HCT116 (cell line): ENCODE data around the gene SLC30A7. TPM values are rescaled to one million over a fixed set of nuclear protein-coding genes. Genes with fewer than 3 reads are reported as not detected.

Experiments used
- ATAC-seq: fragments of 200-7000 bp; cut with Tn5 transposase; 2 replicates; pipeline ENCODE4 v1.9.1; 2020; ENCODE audit warnings: mild to moderate bottlenecking, moderate library complexity
- BruUV-seq: library from RNA; stranded (reverse); fragments of 400-500 nt; replicated peaks from 2 replicates; lab custom pipeline; 2021; lab: Mats Ljungman, UMichigan
- CTCF ChIA-PET: fragments of 300-600 bp; sonication (Branson Sonifier 250); formaldehyde crosslinking; loops from one replicate; lab custom pipeline; 2021; ENCODE audit warnings: antibody characterized with exemption; lab: Charles Lee
- POLR2A ChIA-PET: fragments of 300-600, 350-600 bp; sonication (Branson Sonifier 250); formaldehyde crosslinking; loops from one replicate; lab custom pipeline; 2021; ENCODE audit warnings: antibody characterized with exemption; lab: Charles Lee
- RAD21 ChIA-PET, 2 experiments: fragments of 300-600 bp; sonication (Branson Sonifier 250); formaldehyde crosslinking; loops; one replicate each; lab custom pipeline; 2023; ENCODE audit warnings: low total read pairs in 2 of 2; ENCODE audit not compliant: uncharacterized antibody in 2 of 2, unreplicated experiment in 2 of 2, low non-redundant PET in 1 of 2; lab: Charles Lee
- DNase-seq: peaks from one replicate; pipeline ENCODE4 v3.0.0-alpha.2; 2010; ENCODE audit warnings: low read depth, low spot score
- H2AFZ ChIP-seq: fragments of 200-600 bp; shearing (Covaris generic), sonication (generic); 2 replicates; pipeline ENCODE4 v1.6.1; 2017; ENCODE audit warnings: low read depth, mixed run types, mixed read lengths, antibody characterized with exemption, low read length; ENCODE audit not compliant: poor library complexity, severe bottlenecking
- H3K27ac ChIP-seq: 2 replicates; pipeline ENCODE4 v1.5.1; 2012; ENCODE audit warnings: low read depth, low read length
- H3K27me3 ChIP-seq: fragments of 200-600 bp; sonication (generic); 2 replicates; pipeline ENCODE4 v1.6.1; 2016; ENCODE audit warnings: mixed run types, low read length, mixed read lengths; ENCODE audit not compliant: insufficient read depth
- H3K36me3 ChIP-seq, 2 experiments: fragments of 200-500 bp in 1 of 2; fragments of 200-600 bp in 1 of 2; sonication (Bioruptor generic) in 1 of 2; sonication (generic) in 1 of 2; 2 replicates each; pipeline versions ENCODE4 v1.5.1 to v1.6.1; 2014 to 2016; ENCODE audit warnings: low read length in 2 of 2, inconsistent platforms in 1 of 2, mixed read lengths in 1 of 2, mixed run types in 1 of 2; ENCODE audit not compliant: insufficient read depth in 2 of 2, control insufficient read depth in 1 of 2
- H3K4me1 ChIP-seq, 2 experiments: fragments of 200-600 bp in 1 of 2; sonication (generic) in 1 of 2; 2 replicates each; pipeline versions ENCODE4 v1.5.1 to v1.6.1; 2012 to 2017; ENCODE audit warnings: low read length in 2 of 2, inconsistent platforms in 1 of 2, mild to moderate bottlenecking in 1 of 2, mixed read lengths in 1 of 2, mixed run types in 1 of 2, moderate library complexity in 1 of 2; ENCODE audit not compliant: insufficient read depth in 2 of 2, control insufficient read depth in 1 of 2
- H3K4me2 ChIP-seq: fragments of 200-600 bp; sonication (generic); 2 replicates; pipeline ENCODE4 v1.6.1; 2017; ENCODE audit warnings: mixed run types, low read length, mixed read lengths
- H3K4me3 ChIP-seq, 2 experiments: fragments of 200-600 bp in 1 of 2; sonication (generic) in 1 of 2; replicated peaks in 1 of 2; 2 replicates each; pipeline ENCODE4 v1.5.1; 2011 to 2016; ENCODE audit warnings: low read length in 2 of 2, control low read depth in 1 of 2, low read depth in 1 of 2, mild to moderate bottlenecking in 1 of 2, mixed read lengths in 1 of 2, mixed run types in 1 of 2
- H3K79me2 ChIP-seq: fragments of 200-600 bp; sonication (generic); 2 replicates; pipeline ENCODE4 v1.6.1; 2017; ENCODE audit warnings: mild to moderate bottlenecking, mixed run types, low read length, moderate library complexity, mixed read lengths; ENCODE audit not compliant: insufficient read depth
- H3K9ac ChIP-seq: fragments of 200-600 bp; sonication (generic); 2 replicates; pipeline ENCODE4 v1.6.1; 2016; ENCODE audit warnings: low read length, mixed read lengths
- H3K9me2 ChIP-seq: fragments of 200-600 bp; sonication (generic), shearing (Covaris generic); 2 replicates; pipeline ENCODE4 v1.6.1; 2017; ENCODE audit warnings: mixed run types, mild to moderate bottlenecking, moderate library complexity; ENCODE audit not compliant: insufficient read depth
- H3K9me3 ChIP-seq, 2 experiments: fragments of 200-500 bp in 1 of 2; fragments of 200-600 bp in 1 of 2; sonication (Bioruptor generic) in 1 of 2; sonication (generic) in 1 of 2; 2 replicates each; pipeline ENCODE4 v1.6.1; 2014 to 2017; ENCODE audit warnings: low read length in 2 of 2, mixed read lengths in 2 of 2, inconsistent platforms in 1 of 2, low read depth in 1 of 2, mild to moderate bottlenecking in 1 of 2, mixed run types in 1 of 2, moderate library complexity in 1 of 2; ENCODE audit not compliant: control insufficient read depth in 1 of 2, insufficient read depth in 1 of 2
- H4K20me1 ChIP-seq: fragments of 200-600 bp; sonication (generic), shearing (Covaris generic); 2 replicates; pipeline ENCODE4 v1.6.1; 2017; ENCODE audit warnings: mixed run types, mild to moderate bottlenecking, moderate library complexity; ENCODE audit not compliant: insufficient read depth
- CBX3 ChIP-seq: IDR thresholded peaks from 2 replicates; pipeline ENCODE4 v1.6.1; 2012; ENCODE audit warnings: low read depth
- EGR1 ChIP-seq: IDR thresholded peaks from 2 replicates; pipeline ENCODE4 v1.6.1; 2012; ENCODE audit warnings: low read depth
- FOSL1 ChIP-seq: IDR thresholded peaks from 2 replicates; pipeline ENCODE4 v1.6.1; 2012; ENCODE audit warnings: low read depth
- POLR2AphosphoS5 ChIP-seq: IDR thresholded peaks from 2 replicates; pipeline ENCODE4 v1.6.1; 2011; ENCODE audit warnings: mild to moderate bottlenecking, low read depth, low read length, moderate library complexity
- SIN3A ChIP-seq: IDR thresholded peaks from 2 replicates; pipeline ENCODE4 v1.6.1; 2012; ENCODE audit warnings: low read depth
- TCF7L2 ChIP-seq: IDR thresholded peaks from 2 replicates; pipeline ENCODE4 v1.7.0; 2011; ENCODE audit warnings: borderline replicate concordance, inconsistent platforms; ENCODE audit not compliant: insufficient read depth, insufficient read length; ENCODE audit errors: extremely low read depth
- YY1 ChIP-seq: IDR thresholded peaks from 2 replicates; pipeline ENCODE4 v1.6.1; 2011; ENCODE audit warnings: low read length, low read depth, moderate library complexity, mild to moderate bottlenecking; ENCODE audit not compliant: insufficient replicate concordance; ENCODE audit errors: extremely low read depth
- ZFX ChIP-seq: fragments of 450-650 bp; IDR thresholded peaks from 2 replicates; pipeline ENCODE4 v1.6.1; 2017
- ZNF274 ChIP-seq: fragments of 200-500 bp; sonication (Bioruptor generic); IDR thresholded peaks from 2 replicates; pipeline ENCODE4 v1.6.1; 2014; ENCODE audit warnings: mild to moderate bottlenecking, low read depth, low read length, inconsistent platforms
- intact Hi-C: fragments of 100-400 bp; cut with micrococcal nuclease; formaldehyde crosslinking; loops from 2 replicates; pipeline ENCODE4 v1.10.0; 2022
- total RNA-seq: library from RNA; stranded (reverse); gene quantifications from one replicate; pipeline ENCODE4 v1.2.1, GENCODE V29; 2021; ENCODE audit not compliant: unreplicated experiment
- TF ChIP-seq, protein P1 (sequence below), 3 experiments: fragments of 200-600 bp in 1 of 3; sonication (generic) in 1 of 3; IDR thresholded peaks in 2 of 3; conservative IDR thresholded peaks in 1 of 3; 2 replicates each; pipeline ENCODE4 v1.5.1; 2012 to 2017; ENCODE audit warnings: low read depth in 2 of 3, low read length in 2 of 3, antibody characterized with exemption in 1 of 3, borderline replicate concordance in 1 of 3, control low read depth in 1 of 3, mild to moderate bottlenecking in 1 of 3, mixed read lengths in 1 of 3, mixed run types in 1 of 3, moderate library complexity in 1 of 3; ENCODE audit not compliant: insufficient read depth in 1 of 3
- TF ChIP-seq, protein P2 (sequence below): IDR thresholded peaks from 2 replicates; pipeline ENCODE4 v1.6.1; 2012; ENCODE audit warnings: low read depth

Gene SLC30A7
- total RNA-seq, 1 experiment from 2014 or later, result 23.3 TPM

DNA sequence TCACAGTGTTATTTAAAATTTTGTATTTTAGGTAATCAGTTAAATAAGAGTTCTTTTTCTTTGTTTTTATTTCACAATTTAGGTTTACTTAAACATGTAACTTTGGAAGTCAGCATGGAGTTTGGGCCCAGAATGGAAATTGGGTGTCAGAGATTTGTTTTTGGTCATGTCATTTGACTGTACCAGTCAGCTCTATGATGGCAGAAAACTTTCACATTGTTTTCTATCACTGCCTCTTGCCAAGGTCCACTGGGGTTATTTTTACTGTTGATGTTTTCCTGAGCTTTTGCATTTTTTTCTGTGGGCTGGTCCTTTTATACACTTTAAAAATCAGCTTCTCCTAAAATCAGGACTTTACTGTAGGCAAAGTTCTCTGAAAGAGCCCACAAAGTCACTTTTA lies 54.4 kb downstream of the SLC30A7 start:
- DNase-seq (no peak), ATAC-seq (no peak)
- POLR2A ChIA-PET, result no interaction called here
- Histone ChIP-seq H3K79me2 (no peaks in the 10 kb centered on the region), H3K36me3 (no peaks in the 10 kb centered on the region; a peak in 1 of 4 replicates), H3K4me3 (no peak overlapping the region), H3K9me3 (no peaks in the 10 kb centered on the region), H2AFZ (no peak overlapping the region), H3K9me2 (no peaks in the 10 kb centered on the region), H3K27me3 (no peaks in the 10 kb centered on the region), H4K20me1 (no peaks in the 10 kb centered on the region), H3K4me2 (no peak overlapping the region), H3K27ac (no peak overlapping the region), H3K4me1 (peaks cover 0 to 11% of the 10 kb centered on the region in 2 experiments; a peak in 2 of 4 replicates), H3K9ac (no peak overlapping the region)
- CTCF ChIA-PET, result no interaction called here
- TF ChIP-seq POLR2AphosphoS5, result no peak
- TF ChIP-seq ZFX, result no peak
- TF ChIP-seq ZNF274, result no peak
- TF ChIP-seq, protein P1, sequence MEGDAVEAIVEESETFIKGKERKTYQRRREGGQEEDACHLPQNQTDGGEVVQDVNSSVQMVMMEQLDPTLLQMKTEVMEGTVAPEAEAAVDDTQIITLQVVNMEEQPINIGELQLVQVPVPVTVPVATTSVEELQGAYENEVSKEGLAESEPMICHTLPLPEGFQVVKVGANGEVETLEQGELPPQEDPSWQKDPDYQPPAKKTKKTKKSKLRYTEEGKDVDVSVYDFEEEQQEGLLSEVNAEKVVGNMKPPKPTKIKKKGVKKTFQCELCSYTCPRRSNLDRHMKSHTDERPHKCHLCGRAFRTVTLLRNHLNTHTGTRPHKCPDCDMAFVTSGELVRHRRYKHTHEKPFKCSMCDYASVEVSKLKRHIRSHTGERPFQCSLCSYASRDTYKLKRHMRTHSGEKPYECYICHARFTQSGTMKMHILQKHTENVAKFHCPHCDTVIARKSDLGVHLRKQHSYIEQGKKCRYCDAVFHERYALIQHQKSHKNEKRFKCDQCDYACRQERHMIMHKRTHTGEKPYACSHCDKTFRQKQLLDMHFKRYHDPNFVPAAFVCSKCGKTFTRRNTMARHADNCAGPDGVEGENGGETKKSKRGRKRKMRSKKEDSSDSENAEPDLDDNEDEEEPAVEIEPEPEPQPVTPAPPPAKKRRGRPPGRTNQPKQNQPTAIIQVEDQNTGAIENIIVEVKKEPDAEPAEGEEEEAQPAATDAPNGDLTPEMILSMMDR (IDR thresholded peaks at IDR 0.05 in 2 of 3, conservative IDR thresholded peaks at IDR 0.05 in 1 of 3; ENCODE audit: borderline replicate concordance in 1 of 3, insufficient read depth in 1 of 3, low read depth in 2 of 3, low read length in 2 of 3), result no peak
- BruUV-seq, result no TSS peak
- RAD21 ChIA-PET, result no interaction called here
- intact Hi-C loops, result no loop called here

DNA sequence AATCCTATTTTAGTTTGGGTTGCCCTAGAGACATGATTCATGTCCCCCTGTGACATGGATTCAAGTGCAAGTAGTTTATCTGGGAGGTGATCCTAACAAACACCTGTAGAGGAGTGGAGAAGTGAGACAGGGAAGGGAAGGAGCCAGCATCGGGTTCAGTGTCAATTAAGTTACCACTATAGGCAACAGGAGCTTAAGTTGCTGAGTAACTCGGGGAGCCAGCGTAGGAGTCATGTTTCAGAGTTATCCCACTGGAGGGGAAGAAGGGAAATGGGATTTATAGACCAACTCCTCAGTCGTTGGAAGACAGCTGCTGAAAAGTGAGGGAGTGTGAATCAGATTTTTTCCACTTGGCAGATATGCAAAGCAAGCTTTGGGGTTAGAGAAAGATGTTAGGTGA lies 54.9 kb downstream of the SLC30A7 start:
- ChIA-PET POLR2A (no interaction called here), CTCF (no interaction called here)
- Histone ChIP-seq H4K20me1 (no peaks in the 10 kb centered on the region), H3K4me1 (peaks cover 0 to 13% of the 10 kb centered on the region in 2 experiments; a peak in 2 of 4 replicates), H3K9me2 (no peaks in the 10 kb centered on the region), H2AFZ (no peak overlapping the region), H3K9ac (no peak overlapping the region), H3K4me3 (no peak overlapping the region), H3K27me3 (no peaks in the 10 kb centered on the region), H3K9me3 (no peaks in the 10 kb centered on the region), H3K36me3 (no peaks in the 10 kb centered on the region; a peak in 1 of 4 replicates), H3K4me2 (no peak overlapping the region)
- no peak for DNase-seq
- ATAC-seq, result no peak
- no TSS peak for BruUV-seq
- TF ChIP-seq FOSL1 (no peak), SIN3A (no peak), ZNF274 (no peak), TCF7L2 (no peak), ZFX (no peak), EGR1 (no peak), POLR2AphosphoS5 (no peak), YY1 (no peak), CBX3 (no peak)
- TF ChIP-seq, protein P2, sequence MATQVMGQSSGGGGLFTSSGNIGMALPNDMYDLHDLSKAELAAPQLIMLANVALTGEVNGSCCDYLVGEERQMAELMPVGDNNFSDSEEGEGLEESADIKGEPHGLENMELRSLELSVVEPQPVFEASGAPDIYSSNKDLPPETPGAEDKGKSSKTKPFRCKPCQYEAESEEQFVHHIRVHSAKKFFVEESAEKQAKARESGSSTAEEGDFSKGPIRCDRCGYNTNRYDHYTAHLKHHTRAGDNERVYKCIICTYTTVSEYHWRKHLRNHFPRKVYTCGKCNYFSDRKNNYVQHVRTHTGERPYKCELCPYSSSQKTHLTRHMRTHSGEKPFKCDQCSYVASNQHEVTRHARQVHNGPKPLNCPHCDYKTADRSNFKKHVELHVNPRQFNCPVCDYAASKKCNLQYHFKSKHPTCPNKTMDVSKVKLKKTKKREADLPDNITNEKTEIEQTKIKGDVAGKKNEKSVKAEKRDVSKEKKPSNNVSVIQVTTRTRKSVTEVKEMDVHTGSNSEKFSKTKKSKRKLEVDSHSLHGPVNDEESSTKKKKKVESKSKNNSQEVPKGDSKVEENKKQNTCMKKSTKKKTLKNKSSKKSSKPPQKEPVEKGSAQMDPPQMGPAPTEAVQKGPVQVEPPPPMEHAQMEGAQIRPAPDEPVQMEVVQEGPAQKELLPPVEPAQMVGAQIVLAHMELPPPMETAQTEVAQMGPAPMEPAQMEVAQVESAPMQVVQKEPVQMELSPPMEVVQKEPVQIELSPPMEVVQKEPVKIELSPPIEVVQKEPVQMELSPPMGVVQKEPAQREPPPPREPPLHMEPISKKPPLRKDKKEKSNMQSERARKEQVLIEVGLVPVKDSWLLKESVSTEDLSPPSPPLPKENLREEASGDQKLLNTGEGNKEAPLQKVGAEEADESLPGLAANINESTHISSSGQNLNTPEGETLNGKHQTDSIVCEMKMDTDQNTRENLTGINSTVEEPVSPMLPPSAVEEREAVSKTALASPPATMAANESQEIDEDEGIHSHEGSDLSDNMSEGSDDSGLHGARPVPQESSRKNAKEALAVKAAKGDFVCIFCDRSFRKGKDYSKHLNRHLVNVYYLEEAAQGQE, result no peak
- TF ChIP-seq, all 23 proteins: peak for 0
- no peak overlapping the region for H3K27ac ChIP-seq
- intact Hi-C loops, result no loop called here
- no peaks in the 10 kb centered on the region for H3K79me2 ChIP-seq
- RAD21 ChIA-PET, result no interaction called here
